SK-N-MC (cell line): ENCODE results near the gene DND1.
"Not testable (repeated sequence)": the region's sequence is repeated elsewhere in the genome, so short reads cannot be mapped to it uniquely, and the experiment has no call there.

ENCODE experiments used
- DNase-seq: peaks from one replicate; pipeline ENCODE4 v3.0.0-alpha.2; 2011; ENCODE audit warnings: low read depth, low spot score
- H3K27ac ChIP-seq: fragments of 200-600 bp; sonication (generic); 2 replicates; pipeline ENCODE4 v1.5.1; 2016; ENCODE audit warnings: mixed run types
- H3K36me3 ChIP-seq: fragments of 200-600 bp; sonication (generic); 2 replicates; pipeline ENCODE4 v1.6.1; 2017; ENCODE audit warnings: antibody characterized with exemption, low read length, mixed read lengths; ENCODE audit not compliant: insufficient read depth
- H3K4me3 ChIP-seq: fragments of 200-600 bp; sonication (generic); 2 replicates; pipeline ENCODE4 v1.5.1; 2016
- H3K9ac ChIP-seq: fragments of 200-600 bp; sonication (generic); 2 replicates; pipeline ENCODE4 v1.8.0; 2017; ENCODE audit warnings: mixed run types, mixed read lengths; ENCODE audit not compliant: insufficient read length
- H3K9me3 ChIP-seq: fragments of 200-600 bp; sonication (generic); 2 replicates; pipeline ENCODE4 v1.6.1; 2017; ENCODE audit warnings: low read depth, mild to moderate bottlenecking, antibody characterized with exemption, low read length, moderate library complexity, mixed read lengths
- EZH2 ChIP-seq: fragments of 200-600 bp; sonication (generic); IDR thresholded peaks from one replicate; pipeline ENCODE4 v1.6.1; 2017; ENCODE audit warnings: antibody characterized with exemption
- FOXP2 ChIP-seq: optimal IDR thresholded peaks from 2 replicates; pipeline ENCODE3; 2011; ENCODE audit warnings: mild to moderate bottlenecking, moderate library complexity; ENCODE audit not compliant: insufficient read depth; ENCODE audit errors: extremely low read length, control extremely low read depth
- POLR2AphosphoS5 ChIP-seq: IDR thresholded peaks from 2 replicates; pipeline ENCODE4 v1.6.1; 2012; ENCODE audit warnings: mild to moderate bottlenecking, low read depth, low read length, borderline replicate concordance

Gene DND1

GRCh38 chr5:140673187-140673976 is at the start of gene DND1:
DND1 (minus strand) TSS chr5:140673576; CDS start chr5:140673542, 34 bp downstream.
- TF ChIP-seq POLR2AphosphoS5 (no peak; the same call in 1 of the 2 replicates), EZH2 (no peak)
- no peak for DNase-seq
- H3K9ac ChIP-seq, result no peak within 1 kb of the TSS
- no peaks in the 10 kb centered on the region for H3K9me3 ChIP-seq
- H3K27ac ChIP-seq, result no peak within 1 kb of the TSS
- peaks cover 65% of the 10 kb centered on the region; the same call in 1 of the 2 replicates for H3K36me3 ChIP-seq
- no peak within 1 kb of the TSS for H3K4me3 ChIP-seq

GRCh38 chr5:140721395-140721794 is 48.0 kb upstream of the DND1 start:
- not testable (repeated sequence) for H3K9ac ChIP-seq, H3K9me3 ChIP-seq, H3K4me3 ChIP-seq, H3K27ac ChIP-seq, H3K36me3 ChIP-seq, DNase-seq

- not testable (repeated sequence) for H3K9me3 ChIP-seq, H3K27ac ChIP-seq, H3K9ac ChIP-seq, DNase-seq, H3K36me3 ChIP-seq, H3K4me3 ChIP-seq
These were observed 47.4 kb upstream of the DND1 start for GRCh38 chr5:140720738-140721137.

- no peak for TF ChIP-seq POLR2AphosphoS5
- TF ChIP-seq FOXP2, result no peak
- TF ChIP-seq EZH2, result no peak
- DNase-seq, result no peak
- H3K27ac ChIP-seq, result no peak overlapping the region
- H3K9me3 ChIP-seq, result no peaks in the 10 kb centered on the region
- H3K36me3 ChIP-seq, result no peaks in the 10 kb centered on the region
- no peak overlapping the region for H3K4me3 ChIP-seq
- no peak overlapping the region for H3K9ac ChIP-seq
These were observed 44.9 kb upstream of the DND1 start for GRCh38 chr5:140718266-140718592.

GRCh38 chr5:140716238-140716637 is 42.9 kb upstream of the DND1 start:
- not testable (repeated sequence) for H3K4me3 ChIP-seq, H3K9me3 ChIP-seq, DNase-seq, H3K27ac ChIP-seq, H3K36me3 ChIP-seq, H3K9ac ChIP-seq

GRCh38 chr5:140713562-140714094 is 40.3 kb upstream of the DND1 start:
- no peak for DNase-seq
- Histone ChIP-seq H3K9ac (no peak overlapping the region), H3K9me3 (no peaks in the 10 kb centered on the region), H3K36me3 (no peaks in the 10 kb centered on the region), H3K4me3 (no peak overlapping the region), H3K27ac (no peak overlapping the region)
- TF ChIP-seq FOXP2 (no peak), POLR2AphosphoS5 (no peak), EZH2 (no peak)

GRCh38 chr5:140711794-140712193 is 38.4 kb upstream of the DND1 start:
- TF ChIP-seq POLR2AphosphoS5 (no peak), EZH2 (no peak), FOXP2 (no peak)
- Histone ChIP-seq H3K27ac (no peak overlapping the region), H3K9ac (no peak overlapping the region), H3K9me3 (no peaks in the 10 kb centered on the region), H3K36me3 (peaks cover 7% of the 10 kb centered on the region; the same call in 1 of the 2 replicates), H3K4me3 (no peak overlapping the region)
- DNase-seq, result no peak

GRCh38 chr5:140710899-140711552 is 37.6 kb upstream of the DND1 start:
- H3K9ac ChIP-seq, result no peak overlapping the region
- DNase-seq, result no peak
- H3K36me3 ChIP-seq, result peaks cover 14% of the 10 kb centered on the region
- H3K4me3 ChIP-seq, result no peak overlapping the region
- TF ChIP-seq EZH2 (no peak), POLR2AphosphoS5 (no peak), FOXP2 (no peak)
- no peak overlapping the region for H3K27ac ChIP-seq
- H3K9me3 ChIP-seq, result no peaks in the 10 kb centered on the region

- H3K4me3 ChIP-seq, H3K27ac ChIP-seq, H3K9me3 ChIP-seq, DNase-seq, H3K9ac ChIP-seq: not testable (repeated sequence)
- H3K36me3 ChIP-seq, result peaks cover 35% of the 10 kb centered on the region
These were observed 35.4 kb upstream of the DND1 start for GRCh38 chr5:140708787-140709186.
